ENCODE data around the gene NR1D2.

DNA sequence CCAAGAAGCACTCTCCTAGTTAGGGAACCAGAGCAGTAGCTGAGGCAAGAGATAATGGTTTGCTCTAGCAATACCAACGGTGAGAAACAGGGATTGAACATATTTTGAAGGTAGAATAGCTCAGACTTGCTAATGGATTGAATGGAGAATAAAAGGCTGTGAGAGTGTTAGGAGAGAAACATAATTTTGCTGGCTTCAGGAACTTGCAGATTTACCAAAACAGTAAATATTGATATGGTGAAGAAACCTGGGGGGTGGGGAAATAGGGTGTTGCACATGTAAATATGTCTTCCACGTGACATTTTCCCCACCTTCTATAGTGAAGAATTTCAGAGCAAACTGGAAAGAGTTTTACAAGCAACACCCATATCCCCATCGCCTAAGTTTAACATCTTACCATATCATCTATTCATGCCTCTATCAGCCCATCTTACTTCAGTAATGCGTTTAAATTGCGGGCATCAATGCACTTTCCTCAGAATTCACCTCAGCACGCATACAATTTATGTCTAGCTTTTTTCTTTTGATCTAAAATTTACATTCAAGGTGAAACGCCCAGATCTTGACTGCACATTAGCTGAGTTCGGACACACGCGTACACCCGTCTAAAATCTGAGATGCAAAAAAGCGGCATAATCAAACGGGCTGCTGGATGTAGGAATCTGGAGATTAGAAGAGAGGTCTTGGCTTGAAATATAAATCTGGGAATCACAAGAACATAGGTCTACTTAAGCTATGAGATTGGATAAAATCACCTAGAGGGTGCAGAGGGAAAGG lies 891 bp upstream of the NR1D2 start:
- TF ChIP-seq CTCF (IDR thresholded peaks at IDR 0.05): no peak
- TF ChIP-seq POLR2AphosphoS5 (IDR thresholded peaks at IDR 0.05): no peak
- no peak for TF ChIP-seq POLR2A (IDR thresholded peaks at IDR 0.05)

Data from breast epithelium (tissue), 3 donors.